Right hindlimb (tissue), 1 donor: Measurements from ENCODE around the gene CGREF1.

Experiments used
- DNase-seq: peaks from one replicate; pipeline ENCODE4 v3.0.0-alpha.2; 2018

The CGREF1 gene

GRCh38 chr2:27071277-27071989 is 47.5 kb downstream of the CGREF1 start, which contains the start of gene OST4:
OST4 (minus strand) TSS chr2:27071654.
- peak; percentile 96 for DNase-seq

- DNase-seq, result no peak
These were observed 48.2 kb downstream of the CGREF1 start for GRCh38 chr2:27070653-27071276.

- no peak for DNase-seq
These were observed 48.8 kb downstream of the CGREF1 start for GRCh38 chr2:27069961-27070618.

- DNase-seq, result no peak
These were observed 49.5 kb downstream of the CGREF1 start for GRCh38 chr2:27069436-27069835.

- no peak for DNase-seq
These were observed 51.5 kb downstream of the CGREF1 start for GRCh38 chr2:27067385-27067784.

- DNase-seq, result no peak
These were observed 53.8 kb downstream of the CGREF1 start for GRCh38 chr2:27065128-27065527.

- DNase-seq, result no peak
These were observed 58.6 kb downstream of the CGREF1 start for GRCh38 chr2:27060323-27060722.

GRCh38 chr2:27059141-27059820 is 59.6 kb downstream of the CGREF1 start:
- no peak for DNase-seq

- DNase-seq, result no peak
These were observed 60.7 kb downstream of the CGREF1 start for GRCh38 chr2:27058210-27058609.

GRCh38 chr2:27057184-27057583 is 61.7 kb downstream of the CGREF1 start:
- no peak for DNase-seq

- DNase-seq, result no peak
These were observed 64.2 kb downstream of the CGREF1 start for GRCh38 chr2:27054721-27055120.

- no peak for DNase-seq
These were observed 65.2 kb downstream of the CGREF1 start for GRCh38 chr2:27053776-27054175.

- DNase-seq, result no peak
These were observed 65.6 kb downstream of the CGREF1 start for GRCh38 chr2:27053321-27053720.

- DNase-seq, result no peak
These were observed 66.9 kb downstream of the CGREF1 start for GRCh38 chr2:27051902-27052645.

GRCh38 chr2:27050996-27051901 is 67.7 kb downstream of the CGREF1 start, which contains the start of gene AGBL5:
AGBL5 (plus strand) TSS chr2:27051668; CDS start chr2:27052959, 1,291 bp downstream.
- peak; percentile 96 for DNase-seq
